HG02759 (cell line): Measurements from ENCODE around the gene CBLL1.

Experiments used
- ATAC-seq: cut with Tn5 transposase; IDR thresholded peaks from one replicate; pipeline ENCODE4 v1.9.1; 2021; ENCODE audit warnings: mild to moderate bottlenecking, moderate library complexity; ENCODE audit not compliant: unreplicated experiment

CBLL1 gene

DNA sequence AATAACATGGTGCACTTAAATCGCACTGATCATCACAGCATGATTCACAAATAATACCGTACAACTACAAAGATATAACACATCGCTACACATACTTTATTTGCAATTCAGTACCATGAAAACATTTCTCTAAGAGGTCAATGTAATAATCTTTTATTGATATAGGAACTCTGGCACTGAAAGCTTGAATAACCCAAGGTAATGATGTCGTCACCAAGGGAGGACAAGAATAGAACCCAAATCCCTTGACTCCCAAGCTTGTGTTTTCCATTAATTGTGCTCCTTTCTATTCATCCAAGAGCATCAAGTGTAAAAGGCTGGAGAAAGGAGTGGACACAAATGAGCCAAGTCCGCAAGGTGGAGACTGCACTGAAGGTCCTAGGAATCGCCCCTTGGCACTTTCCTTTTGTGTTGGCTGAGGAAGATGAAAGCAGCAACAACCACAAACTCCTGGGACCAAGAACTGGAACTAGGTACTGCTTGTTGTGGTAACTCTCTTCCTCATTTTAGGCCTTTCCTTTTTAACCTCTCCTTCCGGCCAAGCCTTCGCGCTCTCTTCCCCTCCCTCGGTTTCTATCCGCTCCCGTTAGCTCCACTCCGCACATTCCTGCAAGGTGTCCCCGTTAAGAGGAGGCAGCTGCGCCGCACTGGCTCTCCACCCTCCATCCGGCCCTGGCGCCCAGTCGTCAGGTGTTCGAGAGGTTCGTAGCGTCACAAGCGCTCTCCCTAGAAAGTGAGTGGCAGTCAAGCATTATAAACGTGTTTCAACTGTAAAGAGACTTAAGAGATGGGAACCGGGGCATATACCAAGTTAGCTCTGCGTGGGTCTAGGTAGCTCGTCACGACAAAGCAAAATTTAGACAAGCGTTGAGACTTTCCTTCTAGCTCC is 1.0 kb upstream of the CBLL1 start:
- ATAC-seq = peak; percentile 43

DNA sequence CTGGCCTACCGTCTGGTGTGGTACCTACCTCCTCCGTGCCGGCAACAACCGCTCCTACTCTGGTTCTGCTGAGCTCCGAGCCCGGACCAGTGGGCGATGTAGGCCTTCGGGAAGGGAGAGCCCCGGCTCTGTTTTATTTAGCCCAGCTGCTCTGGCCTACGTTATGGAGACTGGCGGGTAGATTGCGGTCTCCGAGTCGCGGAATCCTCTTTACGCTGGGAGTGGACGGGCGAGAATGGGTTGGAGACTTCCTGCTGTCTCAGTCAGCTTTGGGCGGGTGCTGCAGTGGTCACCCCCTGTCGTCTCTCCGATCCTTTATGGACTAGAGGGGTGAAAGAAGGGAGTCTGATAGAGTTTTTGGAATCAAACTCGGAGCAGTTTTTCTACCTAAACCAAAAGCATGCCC is 406 bp downstream of the CBLL1 start:
- peak; percentile 39 for ATAC-seq

DNA sequence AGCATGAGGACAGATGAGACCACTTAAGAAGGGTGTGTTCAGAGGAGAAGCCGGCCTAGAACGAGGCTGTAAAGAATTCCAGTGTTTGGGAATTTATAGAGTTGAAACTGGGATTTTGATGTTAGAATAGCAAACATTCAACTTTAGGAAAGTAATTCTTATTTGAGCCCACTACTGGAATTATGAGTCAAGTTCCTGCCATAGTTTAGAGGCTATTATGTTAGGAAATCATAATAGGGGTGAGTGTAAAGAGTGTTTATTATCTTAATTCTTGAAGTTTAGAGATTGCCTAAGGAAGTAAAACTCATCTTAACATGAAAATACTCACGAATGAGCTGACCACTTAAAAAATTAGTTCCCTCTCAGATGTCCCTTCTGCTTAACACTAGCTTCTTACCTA is 2.1 kb downstream of the CBLL1 start:
- ATAC-seq = no peak

DNA sequence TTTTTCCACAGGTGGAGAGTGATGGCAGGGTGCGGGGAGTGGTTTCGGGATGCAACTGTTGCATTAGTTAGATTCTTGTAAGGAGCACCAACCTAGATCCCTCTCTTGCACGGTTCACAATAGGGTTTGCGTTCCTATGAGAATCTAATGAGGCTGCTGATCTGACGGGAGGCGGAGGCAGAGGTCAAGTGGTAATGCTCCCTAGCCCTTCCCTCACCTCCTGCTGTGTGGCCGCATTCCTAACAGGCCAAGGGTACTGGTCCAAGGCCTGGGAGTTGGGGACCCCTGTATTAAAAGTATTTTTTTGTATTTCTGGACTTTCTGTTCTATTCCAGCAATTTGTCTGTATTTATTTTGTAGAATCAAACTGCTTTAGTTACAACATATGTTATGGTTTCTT is 7.2 kb downstream of the CBLL1 start:
- no peak for ATAC-seq

DNA sequence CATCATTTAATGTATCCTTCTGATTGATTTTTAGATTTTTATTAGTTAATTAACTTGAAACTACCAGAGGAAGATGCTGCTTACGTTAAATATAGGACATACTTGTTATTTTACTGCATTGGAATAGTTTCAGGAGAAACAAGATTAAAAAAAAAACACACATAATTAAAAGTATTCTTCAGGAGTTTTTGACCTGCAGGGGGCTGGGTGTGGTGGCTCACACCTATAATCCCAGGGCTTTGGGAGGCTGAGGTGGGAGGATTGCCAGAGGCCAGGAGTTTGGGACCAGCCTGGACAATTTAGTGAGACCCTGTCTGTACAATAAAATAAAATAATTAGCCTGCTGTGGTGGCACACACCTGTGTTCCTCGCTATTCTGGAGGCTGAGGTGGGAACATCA is 10.7 kb downstream of the CBLL1 start:
- ATAC-seq = no peak

DNA sequence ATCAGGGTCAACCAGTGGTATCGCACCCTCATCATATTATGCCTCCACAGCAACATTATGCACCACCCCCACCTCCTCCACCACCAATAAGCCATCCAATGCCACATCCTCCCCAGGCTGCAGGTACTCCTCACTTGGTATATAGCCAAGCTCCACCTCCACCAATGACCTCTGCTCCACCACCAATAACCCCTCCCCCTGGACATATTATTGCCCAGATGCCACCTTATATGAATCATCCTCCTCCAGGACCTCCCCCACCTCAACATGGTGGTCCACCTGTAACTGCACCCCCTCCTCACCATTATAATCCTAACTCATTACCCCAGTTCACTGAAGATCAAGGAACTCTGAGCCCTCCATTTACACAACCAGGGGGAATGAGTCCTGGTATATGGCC is 14.7 kb downstream of the CBLL1 start:
- no peak for ATAC-seq

DNA sequence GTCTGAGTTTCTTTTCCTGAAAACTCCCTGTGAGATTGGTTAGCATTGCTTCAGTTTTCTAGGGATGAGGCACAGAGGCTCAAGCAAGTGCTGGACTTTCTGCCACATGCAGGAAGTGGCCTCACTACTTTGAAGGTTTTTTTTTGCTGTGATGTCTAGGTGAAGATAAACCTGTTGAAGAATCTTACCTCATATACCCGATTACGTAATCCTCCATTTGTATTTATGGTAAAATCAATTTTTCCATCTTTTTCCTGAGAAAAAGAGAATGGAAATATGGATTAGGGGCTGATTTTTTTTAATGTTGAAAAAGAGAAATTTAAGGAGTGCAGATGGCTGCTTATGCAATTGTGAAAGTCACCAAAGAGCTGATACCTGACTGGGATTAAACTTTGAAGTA is 23.4 kb downstream of the CBLL1 start:
- no peak for ATAC-seq

DNA sequence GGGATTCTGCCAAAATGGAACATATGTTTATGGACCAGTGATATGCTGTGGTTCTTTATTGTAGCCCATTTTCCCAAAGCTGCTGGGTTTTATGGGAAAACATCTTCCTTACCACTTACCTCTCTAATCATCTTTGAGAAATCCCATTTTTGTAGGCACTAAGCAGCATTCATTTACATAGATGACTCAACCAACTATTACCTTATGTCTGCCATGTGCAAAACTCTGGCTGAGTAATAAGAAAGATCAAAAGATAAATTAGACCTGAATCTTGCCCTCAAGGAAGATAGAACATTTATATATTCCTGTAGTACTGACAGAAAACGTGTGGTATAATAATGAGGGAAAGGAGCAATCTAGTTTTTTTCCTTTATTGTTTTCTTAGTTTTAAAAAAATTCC is 24.3 kb downstream of the CBLL1 start:
- no peak for ATAC-seq

DNA sequence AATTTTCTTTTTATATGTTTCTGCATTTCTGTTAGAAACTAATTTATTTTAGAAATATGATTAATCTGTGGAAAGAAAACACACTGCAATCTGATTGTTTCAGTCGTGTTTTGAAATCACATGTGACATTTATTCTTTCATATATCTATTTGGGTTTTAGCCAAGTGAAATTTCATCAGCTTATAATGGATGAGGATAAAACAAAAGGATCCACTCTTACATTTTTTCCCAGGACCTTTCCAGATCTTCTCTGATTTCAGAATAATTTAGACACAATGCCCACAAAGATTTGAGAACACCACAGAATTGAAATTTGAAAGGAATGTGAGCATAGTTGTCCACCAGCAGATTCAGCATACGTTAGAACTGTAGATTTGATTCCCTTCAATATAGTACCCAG is 29.1 kb downstream of the CBLL1 start:
- ATAC-seq = no peak

DNA sequence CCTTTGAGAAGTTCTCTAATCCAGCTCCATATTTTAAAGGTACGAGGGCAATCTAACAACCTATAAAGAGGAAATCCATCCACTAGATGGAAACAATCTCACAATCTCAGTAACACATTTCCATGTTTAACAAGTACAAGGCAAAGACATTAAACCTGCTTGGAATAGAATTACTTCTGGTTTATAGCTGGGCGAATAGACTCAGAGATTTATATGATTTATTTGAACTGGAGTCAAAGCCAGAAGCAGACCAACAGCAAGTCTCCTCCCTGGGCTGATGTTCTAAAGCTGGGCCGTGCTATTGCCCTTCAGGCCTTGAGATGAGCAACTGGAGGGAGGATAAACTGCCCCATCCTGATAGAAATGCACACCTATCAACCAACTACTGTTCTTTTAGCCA is 33.8 kb downstream of the CBLL1 start:
- no peak for ATAC-seq

DNA sequence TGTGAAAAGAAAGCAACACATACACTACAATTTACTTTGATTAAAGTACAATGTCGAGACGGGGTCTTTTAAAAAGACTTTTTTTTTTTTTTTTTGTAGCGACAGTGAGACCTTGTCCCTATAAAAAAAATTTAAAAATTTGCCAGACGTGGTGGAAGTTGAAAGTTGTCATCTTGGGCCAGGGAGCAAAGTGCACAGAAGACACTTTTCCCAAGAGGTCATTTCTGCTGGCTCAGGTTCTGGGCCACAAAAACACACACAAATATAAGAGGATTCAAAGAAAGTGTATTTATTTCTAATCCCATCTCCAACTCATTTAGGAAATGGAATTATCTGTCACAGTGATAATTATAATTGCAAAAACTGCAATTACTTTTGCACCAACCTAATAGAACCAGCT is 34.3 kb downstream of the CBLL1 start:
- no peak for ATAC-seq

DNA sequence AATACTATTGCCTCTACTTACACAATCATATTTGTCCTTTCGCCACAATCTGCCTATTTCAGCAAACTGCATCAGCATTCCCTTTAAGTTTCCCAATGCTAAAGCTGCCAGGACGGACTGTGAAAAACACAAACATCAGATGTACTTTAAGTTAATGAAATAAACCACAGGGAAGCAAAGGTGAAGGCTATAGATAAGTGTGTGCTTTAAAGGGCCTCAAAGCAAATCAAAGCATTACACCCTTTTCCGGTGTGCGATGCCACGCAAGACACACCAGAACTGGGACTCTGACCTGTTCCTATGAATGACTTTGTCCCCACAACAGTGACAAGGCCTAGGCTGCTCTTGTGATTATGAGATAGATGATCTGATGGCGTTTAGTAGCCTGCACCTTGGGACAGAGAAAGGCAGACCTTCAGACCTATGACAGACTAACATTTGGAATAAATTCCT is 35.7 kb downstream of the CBLL1 start:
- no peak for ATAC-seq

DNA sequence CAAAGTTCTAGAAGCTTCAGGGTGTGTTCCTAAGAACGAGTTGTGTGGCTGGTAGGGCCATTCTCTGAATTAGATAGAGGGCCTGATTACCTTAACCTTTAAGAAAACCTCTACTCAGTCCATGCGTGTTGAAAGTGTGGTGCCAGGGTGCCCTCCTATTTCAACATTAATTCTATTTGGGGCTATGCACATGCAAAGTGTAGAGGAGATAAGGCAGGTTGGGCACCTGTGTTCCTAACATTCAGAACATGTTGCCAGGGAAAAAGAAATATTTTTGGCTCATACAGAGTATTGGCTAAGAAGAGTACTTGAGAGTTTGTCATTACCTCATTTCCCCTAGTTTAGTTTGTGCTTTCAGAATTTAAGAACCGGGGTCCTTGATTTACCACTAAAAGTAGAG is 38.4 kb downstream of the CBLL1 start:
- ATAC-seq = no peak

DNA sequence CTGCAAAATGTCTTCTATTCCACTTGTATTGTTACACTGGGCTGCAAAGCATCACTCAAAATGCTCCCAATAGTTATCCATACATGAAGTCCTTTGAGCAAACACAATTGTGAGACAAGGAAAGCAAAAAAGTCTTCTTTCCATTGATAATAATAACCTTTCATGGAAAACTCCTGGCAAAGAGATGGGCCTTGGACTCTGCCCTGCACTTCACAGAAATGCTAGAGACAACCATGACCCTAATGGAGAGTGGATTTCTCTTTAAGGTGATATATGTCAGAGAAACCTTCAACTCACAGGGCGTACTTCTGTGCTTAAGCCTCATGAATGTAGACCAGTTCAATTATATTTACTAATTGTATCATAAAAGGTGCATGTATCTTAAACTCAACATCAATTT is 39.7 kb downstream of the CBLL1 start:
- ATAC-seq = no peak

DNA sequence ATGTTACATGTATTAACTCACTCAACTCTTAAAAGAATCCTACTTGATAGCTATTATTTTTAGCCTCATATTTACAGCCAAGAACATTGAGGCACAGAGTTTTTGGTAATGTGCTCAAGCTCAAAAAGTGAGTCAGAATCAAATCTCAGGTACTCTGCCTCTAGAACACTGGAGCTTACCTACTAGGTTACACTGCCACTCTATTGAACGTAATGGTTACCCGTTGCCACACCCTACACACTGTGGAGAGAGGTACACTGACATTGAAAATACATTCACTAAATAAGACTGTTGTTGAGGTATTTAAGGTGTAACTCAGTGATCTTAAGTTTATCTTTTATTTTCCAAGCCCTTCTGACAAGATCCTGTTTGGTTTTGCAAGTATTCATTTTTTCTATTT is 41.2 kb downstream of the CBLL1 start:
- no peak for ATAC-seq

DNA sequence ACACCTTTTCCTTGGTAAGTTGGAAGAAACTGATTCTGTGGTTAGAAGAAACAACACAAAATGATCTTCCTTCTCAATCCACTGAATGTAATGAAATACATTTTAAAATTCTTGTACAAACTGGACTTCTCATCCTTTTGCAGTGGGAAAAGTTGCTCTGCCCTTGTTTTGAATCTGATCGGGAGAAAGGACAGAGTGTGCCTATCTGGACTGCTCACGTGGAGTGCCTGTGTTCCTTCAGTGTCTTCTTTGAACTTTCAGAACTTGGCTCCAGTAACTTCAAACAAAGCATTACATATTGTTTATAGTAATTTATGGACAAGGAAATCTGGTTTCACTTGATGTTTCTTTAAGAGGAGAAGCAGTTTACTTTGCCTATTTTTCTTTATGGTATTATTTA is 42.0 kb downstream of the CBLL1 start:
- ATAC-seq = no peak

DNA sequence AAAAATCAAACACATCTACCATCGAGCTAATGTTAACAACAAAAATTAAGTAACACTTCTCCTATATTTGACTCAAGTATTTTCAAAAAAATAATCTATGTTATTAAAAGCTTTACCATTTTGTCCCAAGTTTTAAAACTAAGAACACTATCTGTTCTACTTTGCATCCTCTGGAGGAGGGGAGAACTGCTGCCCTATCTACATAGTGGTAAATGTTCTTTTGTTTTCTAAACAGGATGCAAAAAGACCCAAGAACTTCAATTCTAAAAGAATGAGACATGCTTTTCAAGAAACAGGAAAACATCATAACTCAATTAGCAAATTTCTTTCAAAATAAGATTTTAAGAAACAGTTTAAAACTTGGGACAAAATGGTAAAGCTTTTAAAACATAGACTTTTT is 44.3 kb downstream of the CBLL1 start:
- no peak for ATAC-seq

DNA sequence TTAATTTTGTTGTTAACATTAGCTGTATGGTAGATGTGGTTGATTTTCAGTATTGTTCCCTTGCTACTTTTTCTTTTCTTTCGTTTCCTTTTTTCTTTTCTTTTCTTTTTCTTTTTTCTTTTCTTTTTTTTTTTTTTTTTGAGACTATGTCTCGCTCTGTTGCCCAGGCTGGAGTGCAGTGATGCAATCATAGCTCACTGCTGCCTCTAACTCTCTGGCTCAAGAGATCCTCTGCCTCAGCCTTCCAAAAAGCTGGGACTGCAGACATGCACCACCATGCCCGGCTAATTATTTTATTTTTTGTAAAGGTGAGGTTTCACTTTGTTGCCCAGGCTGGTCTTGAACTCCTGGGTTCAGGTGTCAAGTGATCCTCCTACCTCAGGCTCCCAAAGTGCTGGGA is 44.7 kb downstream of the CBLL1 start:
- ATAC-seq = no peak

DNA sequence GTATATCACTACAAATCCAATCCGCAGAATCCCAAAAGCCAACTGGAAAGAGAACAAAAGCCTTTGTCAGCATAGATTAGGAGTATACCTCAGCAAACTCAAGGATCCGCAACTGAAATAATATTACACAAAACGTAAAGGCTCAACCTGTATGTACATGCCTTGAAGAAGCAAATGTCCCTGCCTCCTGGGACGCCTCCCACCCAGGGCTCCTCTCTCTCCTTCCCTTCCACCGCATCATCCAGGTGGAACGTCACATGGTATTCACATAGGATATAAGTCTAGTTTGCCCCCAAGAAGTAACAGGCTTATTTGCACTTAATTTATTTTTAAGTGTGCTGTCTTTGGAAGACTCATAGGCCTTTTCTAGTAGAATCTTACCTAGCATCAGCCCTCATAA is 45.7 kb downstream of the CBLL1 start:
- ATAC-seq = no peak

DNA sequence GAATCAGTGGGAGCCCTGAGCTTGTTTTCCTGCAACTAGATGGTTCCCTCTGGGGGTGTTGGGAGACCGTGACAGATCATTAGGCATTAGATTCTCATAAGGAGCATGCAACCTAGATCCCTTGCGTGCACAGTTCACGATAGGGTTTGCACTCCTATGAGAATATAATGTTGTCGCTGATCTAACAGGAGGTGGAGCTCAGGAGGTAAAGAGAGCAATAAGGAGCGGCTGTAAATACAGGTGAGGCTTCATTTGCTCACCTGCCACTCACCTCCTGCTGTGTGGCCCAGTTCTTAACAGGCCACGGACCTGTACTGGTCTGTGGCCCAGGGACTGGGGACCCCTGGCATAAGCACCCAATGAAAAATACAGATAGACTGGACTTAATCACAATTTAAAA is 48.4 kb downstream of the CBLL1 start:
- ATAC-seq = no peak

DNA sequence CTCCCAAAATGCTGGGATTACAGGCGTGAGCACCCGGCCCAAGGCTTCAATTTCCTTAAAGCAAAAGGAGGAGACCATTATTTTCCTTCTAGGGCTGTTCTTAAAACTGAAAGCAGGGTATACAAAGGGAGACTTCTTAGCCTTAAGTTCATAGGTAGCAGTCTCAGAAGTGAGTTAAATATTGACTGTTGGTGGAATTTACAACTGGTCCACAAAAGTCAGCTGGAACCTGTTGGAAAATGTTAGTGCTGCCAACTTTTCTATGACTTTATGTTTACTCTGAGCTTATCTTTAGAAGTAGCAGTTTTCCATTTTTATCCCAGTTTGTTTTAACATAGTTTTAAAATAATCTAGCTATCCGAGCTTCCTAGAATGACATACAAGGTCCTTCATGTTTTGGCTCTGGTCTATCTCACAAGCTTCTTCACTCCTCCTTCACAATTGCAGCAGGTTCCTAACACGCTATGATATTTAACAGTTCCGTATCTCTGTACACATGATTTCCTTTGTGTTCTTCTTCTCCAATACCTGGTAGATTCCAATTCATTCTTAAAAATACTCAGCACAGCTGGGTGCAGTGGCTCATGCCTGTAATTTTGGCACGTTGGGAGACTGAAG is 55.8 kb downstream of the CBLL1 start:
- ATAC-seq = no peak

DNA sequence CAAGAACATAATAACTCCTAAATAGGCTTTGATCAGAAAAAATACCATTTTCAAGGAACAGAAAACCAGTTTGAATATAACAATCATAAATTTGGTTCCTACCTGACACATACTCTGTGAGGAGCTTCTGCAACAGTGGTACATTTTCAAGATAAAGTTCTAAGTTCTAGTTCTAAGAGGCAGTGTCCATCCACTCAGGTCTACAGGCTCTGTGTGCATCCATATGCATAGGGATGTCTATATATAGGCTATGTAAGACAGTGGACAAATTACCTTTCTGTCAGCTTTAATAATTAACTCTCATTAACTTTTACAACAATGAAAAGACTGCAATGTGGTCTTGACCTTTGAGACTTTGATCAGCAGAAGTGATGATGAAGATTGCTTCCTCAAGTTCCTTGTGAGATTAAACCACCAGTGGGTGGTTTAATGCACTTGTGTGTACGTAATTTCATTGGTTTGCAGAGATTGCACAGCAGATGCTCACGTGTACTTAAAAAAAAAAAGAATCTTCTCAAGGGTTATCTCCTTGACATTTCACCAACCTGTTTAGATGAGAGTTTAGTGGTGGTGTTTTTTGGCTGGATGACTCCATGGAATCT is 59.2 kb downstream of the CBLL1 start, which contains the start of gene SLC26A3:
Gene SLC26A3 (minus strand): TSS at position 215 of the 602 bp plus-strand sequence. CDS start 8,714 bp downstream, outside the sequence.
- ATAC-seq = no peak
